SK-N-SH (cell line): Measurements from ENCODE around the gene ZNF516. TPM values are rescaled to one million over a fixed set of nuclear protein-coding genes. Genes with fewer than 3 reads are reported as not detected.
"Not testable (repeated sequence)": the region's sequence is repeated elsewhere in the genome, so short reads cannot be mapped to it uniquely, and the experiment has no call there.

ENCODE experiments used
- CTCF ChIA-PET: fragments of 300-600, 350-600 bp; formaldehyde crosslinking; extraction: SDS; loops from one replicate; lab custom pipeline; 2021; lab: Yijun Ruan, JAX
- POLR2A ChIA-PET: fragments of 350-600 bp; sonication (Branson Sonifier 250); formaldehyde crosslinking; extraction: SDS; loops from one replicate; lab custom pipeline; 2020; ENCODE audit warnings: antibody characterized with exemption, inconsistent platforms; lab: Yijun Ruan, JAX
- DNase-seq: peaks from one replicate; pipeline ENCODE4 v3.0.0; 2012
- H2AFZ ChIP-seq: fragments of 200-600 bp; sonication (generic); 2 replicates; pipeline ENCODE4 v1.8.1; 2016; ENCODE audit warnings: antibody characterized with exemption, mild to moderate bottlenecking, low read depth
- H3F3A ChIP-seq: fragments of 200-600 bp; sonication (generic); replicated peaks from 2 replicates; pipeline ENCODE3; 2016; ENCODE audit warnings: antibody characterized with exemption, mild to moderate bottlenecking; ENCODE audit not compliant: insufficient read depth
- H3K27ac ChIP-seq, 2 experiments: fragments of 200-500 bp in 1 of 2; fragments of 200-600 bp in 1 of 2; sonication (Bioruptor generic) in 1 of 2; sonication (generic), shearing (Covaris generic) in 1 of 2; 2 replicates each; pipeline versions ENCODE4 v1.5.1 to v1.6.1; 2014 to 2016; ENCODE audit warnings: low read depth in 2 of 2, inconsistent platforms in 1 of 2, low read length in 1 of 2, mild to moderate bottlenecking in 1 of 2, mixed read lengths in 1 of 2
- H3K27me3 ChIP-seq: fragments of 200-600 bp; sonication (generic), shearing (Covaris generic); 2 replicates; pipeline ENCODE4 v1.6.1; 2016; ENCODE audit warnings: mixed run types; ENCODE audit not compliant: insufficient read depth
- H3K36me3 ChIP-seq, 2 experiments: fragments of 200-500 bp in 1 of 2; fragments of 200-600 bp in 1 of 2; sonication (Bioruptor generic) in 1 of 2; sonication (generic) in 1 of 2; replicated peaks in 1 of 2; 2 replicates each; pipeline versions ENCODE3 to v1.5.1; 2014 to 2016; ENCODE audit warnings: low read length in 1 of 2, mild to moderate bottlenecking in 1 of 2; ENCODE audit not compliant: insufficient read depth in 2 of 2, control insufficient read depth in 1 of 2
- H3K4me1 ChIP-seq, 2 experiments: fragments of 200-500 bp in 1 of 2; fragments of 200-600 bp in 1 of 2; sonication (Bioruptor generic) in 1 of 2; sonication (generic), shearing (Covaris generic) in 1 of 2; 2 replicates each; pipeline versions ENCODE4 v1.5.1 to v1.6.1; 2014 to 2016; ENCODE audit warnings: low read depth in 1 of 2, low read length in 1 of 2, mixed run types in 1 of 2; ENCODE audit not compliant: insufficient read depth in 2 of 2, control insufficient read depth in 1 of 2
- H3K4me2 ChIP-seq: fragments of 200-600 bp; sonication (generic), shearing (Covaris generic); 2 replicates; pipeline ENCODE4 v1.6.1; 2017; ENCODE audit warnings: mixed run types
- H3K4me3 ChIP-seq, 2 experiments: fragments of 200-500 bp in 1 of 2; fragments of 200-600 bp in 1 of 2; sonication (Bioruptor generic) in 1 of 2; sonication (generic), shearing (Covaris generic) in 1 of 2; 2 replicates each; pipeline versions ENCODE4 v1.5.1 to v1.8.1; 2014 to 2016; ENCODE audit warnings: low read depth in 2 of 2, inconsistent platforms in 1 of 2, low read length in 1 of 2, mild to moderate bottlenecking in 1 of 2, mixed read lengths in 1 of 2, moderate library complexity in 1 of 2
- H3K79me2 ChIP-seq: fragments of 200-600 bp; sonication (generic); 2 replicates; pipeline ENCODE4 v1.8.1; 2017; ENCODE audit warnings: mild to moderate bottlenecking; ENCODE audit not compliant: insufficient read depth
- H3K9ac ChIP-seq: fragments of 200-600 bp; sonication (generic); 2 replicates; pipeline ENCODE4 v1.6.1; 2017; ENCODE audit warnings: mixed run types
- H3K9me2 ChIP-seq: fragments of 200-600 bp; sonication (generic); 2 replicates; pipeline ENCODE4 v1.6.1; 2017; ENCODE audit warnings: mixed run types
- H3K9me3 ChIP-seq: fragments of 200-600 bp; sonication (generic); 2 replicates; pipeline ENCODE4 v1.6.1; 2017; ENCODE audit warnings: mixed run types, mild to moderate bottlenecking, moderate library complexity
- H4K20me1 ChIP-seq: fragments of 200-600 bp; sonication (generic); 2 replicates; pipeline ENCODE4 v1.6.1; 2017; ENCODE audit warnings: mild to moderate bottlenecking, mixed run types; ENCODE audit not compliant: insufficient read depth
- CHD2 ChIP-seq: fragments of 150-350 bp; IDR thresholded peaks from 2 replicates; pipeline ENCODE4 v1.6.1; 2018; ENCODE audit warnings: low read length; ENCODE audit not compliant: partially characterized antibody
- ELF1 ChIP-seq: IDR thresholded peaks from 2 replicates; pipeline ENCODE4 v1.4.0; 2012
- FOSL2 ChIP-seq: IDR thresholded peaks from 2 replicates; pipeline ENCODE4 v1.4.0; 2012; ENCODE audit warnings: low read depth, mild to moderate bottlenecking, moderate library complexity, borderline replicate concordance
- GABPA ChIP-seq: IDR thresholded peaks from 2 replicates; pipeline ENCODE4 v1.4.0; 2012; ENCODE audit warnings: low read depth, mild to moderate bottlenecking
- MXI1 ChIP-seq: IDR thresholded peaks from 2 replicates; pipeline ENCODE4 v1.6.1; 2012; ENCODE audit warnings: mild to moderate bottlenecking, low read depth, low read length, improper control_type of control experiment
- NFIC ChIP-seq: IDR thresholded peaks from 2 replicates; pipeline ENCODE4 v1.4.0; 2012; ENCODE audit warnings: borderline replicate concordance
- NRF1 ChIP-seq: IDR thresholded peaks from 2 replicates; pipeline ENCODE4 v1.6.1; 2012; ENCODE audit warnings: low read depth, mild to moderate bottlenecking, low read length
- POLR2AphosphoS5 ChIP-seq: IDR thresholded peaks from 2 replicates; pipeline ENCODE4 v1.6.1; 2012; ENCODE audit warnings: low read depth, low read length
- RAD21 ChIP-seq: IDR thresholded peaks from 2 replicates; pipeline ENCODE4 v1.6.1; 2012; ENCODE audit warnings: mild to moderate bottlenecking, low read length
- RXRA ChIP-seq: IDR thresholded peaks from 2 replicates; pipeline ENCODE4 v1.4.0; 2012; ENCODE audit warnings: low read depth, mild to moderate bottlenecking, borderline replicate concordance
- SIN3A ChIP-seq: IDR thresholded peaks from 2 replicates; pipeline ENCODE4 v1.6.1; 2012; ENCODE audit warnings: low read depth, mild to moderate bottlenecking, low read length, moderate library complexity, borderline replicate concordance
- SMC3 ChIP-seq: IDR thresholded peaks from 2 replicates; pipeline ENCODE4 v1.6.1; 2012; ENCODE audit warnings: low read depth, low read length, improper control_type of control experiment
- TAF1 ChIP-seq: IDR thresholded peaks from 2 replicates; pipeline ENCODE4 v1.6.1; 2012; ENCODE audit warnings: low read depth, mild to moderate bottlenecking, low read length, moderate library complexity, borderline replicate concordance
- YY1 ChIP-seq: IDR thresholded peaks from 2 replicates; pipeline ENCODE4 v1.4.0; 2012; ENCODE audit warnings: low read depth, mild to moderate bottlenecking
- ZBTB33 ChIP-seq: IDR thresholded peaks from 2 replicates; pipeline ENCODE4 v1.4.0; 2012; ENCODE audit warnings: low read depth, borderline replicate concordance
- WGBS: methylation state at CpG from one replicate; pipeline ENCODE4 v1.1.6; 2017; ENCODE audit warnings: low lambda C conversion rate; 5-methylcytosine and 5-hydroxymethylcytosine counted together
- polyA plus RNA-seq, 3 experiments: library from polyadenylated mRNA; depleted of rRNA; stranded (reverse); fragments of >200 nt; gene quantifications; 2 replicates each; pipeline ENCODE4 v1.2.3, GENCODE V29; 2012
- TF ChIP-seq, protein P1 (sequence below): fragments of 150-350 bp; IDR thresholded peaks from 2 replicates; pipeline ENCODE4 v1.6.1; 2016; ENCODE audit warnings: mild to moderate bottlenecking, low read depth, low read length
- TF ChIP-seq, protein P2 (sequence below): fragments of 200-600 bp; sonication (generic); IDR thresholded peaks from 2 replicates; pipeline ENCODE4 v1.6.1; 2017; ENCODE audit warnings: antibody characterized with exemption, mild to moderate bottlenecking, moderate library complexity

Gene ZNF516
- polyA plus RNA-seq, 1 of the 3 experiments (the other 2 are of a cell fraction) = 4.4 TPM

GRCh38 chr18:76475450-76476194 is 19.4 kb downstream of the ZNF516 start:
- WGBS = 60% methylated on average over 12 of the region's 12 CpGs

GRCh38 chr18:76474824-76475223 is 20.2 kb downstream of the ZNF516 start:
- Histone ChIP-seq H3K79me2 (peaks cover 45% of the 10 kb centered on the region), H3K9me3 (no peaks in the 10 kb centered on the region), H3K9me2 (no peaks in the 10 kb centered on the region), H3K9ac (no peak overlapping the region), H3K4me1 (peaks cover 0 to 7% of the 10 kb centered on the region in 2 experiments; a peak in 2 of 4 replicates), H3K27me3 (0 out of 2 replicates have a peak, but pooled peaks cover 5% of the 10 kb centered on the region), H3K27ac (no peak overlapping the region), H4K20me1 (no peaks in the 10 kb centered on the region; the same call in 1 of the 2 replicates), H3K4me3 (no peak overlapping the region), H2AFZ (no peak overlapping the region), H3K36me3 (no peaks in the 10 kb centered on the region), H3F3A (peaks cover 8% of the 10 kb centered on the region), H3K4me2 (0 out of 2 replicates have a peak overlapping the region, but pooled peaks have one; percentile 55)
- POLR2A ChIA-PET = no interaction called here
- 88% methylated on average over 1 of the region's 1 CpG for WGBS
- no peak for DNase-seq
- no peak for TF ChIP-seq TAF1
- no peak for TF ChIP-seq GABPA
- no peak for TF ChIP-seq FOSL2
- no peak for TF ChIP-seq NRF1
- no peak for TF ChIP-seq NFIC
- no peak for TF ChIP-seq RXRA
- TF ChIP-seq ZBTB33 = no peak
- TF ChIP-seq ELF1 = no peak
- no peak for TF ChIP-seq SIN3A
- TF ChIP-seq, protein P1, sequence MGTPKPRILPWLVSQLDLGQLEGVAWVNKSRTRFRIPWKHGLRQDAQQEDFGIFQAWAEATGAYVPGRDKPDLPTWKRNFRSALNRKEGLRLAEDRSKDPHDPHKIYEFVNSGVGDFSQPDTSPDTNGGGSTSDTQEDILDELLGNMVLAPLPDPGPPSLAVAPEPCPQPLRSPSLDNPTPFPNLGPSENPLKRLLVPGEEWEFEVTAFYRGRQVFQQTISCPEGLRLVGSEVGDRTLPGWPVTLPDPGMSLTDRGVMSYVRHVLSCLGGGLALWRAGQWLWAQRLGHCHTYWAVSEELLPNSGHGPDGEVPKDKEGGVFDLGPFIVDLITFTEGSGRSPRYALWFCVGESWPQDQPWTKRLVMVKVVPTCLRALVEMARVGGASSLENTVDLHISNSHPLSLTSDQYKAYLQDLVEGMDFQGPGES = no peak
- TF ChIP-seq CHD2 = no peak
- TF ChIP-seq YY1 = no peak
- TF ChIP-seq MXI1 = no peak
- CTCF ChIA-PET = interaction anchor here (0.8 to 2.0 kb wide), 4 partner anchors 64 to 235 kb away, joined by 3 to 10 read pairs (median 4); no protein-coding TSS in a partner anchor

More at GRCh38 chr18:76475450-76476194, 19.4 kb downstream of the ZNF516 start:
- Histone ChIP-seq H3K36me3 (no peaks in the 10 kb centered on the region), H4K20me1 (no peaks in the 10 kb centered on the region; the same call in 1 of the 2 replicates), H3K4me2 (peak overlapping the region; percentile 55), H3K9me3 (no peaks in the 10 kb centered on the region), H3K4me3 (no peak overlapping the region), H3K4me1 (peaks cover 0 to 7% of the 10 kb centered on the region in 2 experiments; a peak in 2 of 4 replicates), H3K9ac (no peak overlapping the region), H3K79me2 (peaks cover 37% of the 10 kb centered on the region), H2AFZ (no peak overlapping the region), H3F3A (peaks cover 8% of the 10 kb centered on the region), H3K9me2 (no peaks in the 10 kb centered on the region), H3K27ac (peak overlapping the region in 1 of 2 experiments; percentile 67; a peak in 2 of 4 replicates), H3K27me3 (0 out of 2 replicates have a peak, but pooled peaks cover 5% of the 10 kb centered on the region)
- DNase-seq = peak; percentile 53
- ChIA-PET CTCF (interaction anchor here (1.0 to 2.0 kb wide), 4 partner anchors 9 to 101 kb away, joined by 3 to 10 read pairs (median 4); no protein-coding TSS in a partner anchor), POLR2A (no interaction called here)
- peak; percentile 48 for TF ChIP-seq RAD21
- TF ChIP-seq, protein P2, sequence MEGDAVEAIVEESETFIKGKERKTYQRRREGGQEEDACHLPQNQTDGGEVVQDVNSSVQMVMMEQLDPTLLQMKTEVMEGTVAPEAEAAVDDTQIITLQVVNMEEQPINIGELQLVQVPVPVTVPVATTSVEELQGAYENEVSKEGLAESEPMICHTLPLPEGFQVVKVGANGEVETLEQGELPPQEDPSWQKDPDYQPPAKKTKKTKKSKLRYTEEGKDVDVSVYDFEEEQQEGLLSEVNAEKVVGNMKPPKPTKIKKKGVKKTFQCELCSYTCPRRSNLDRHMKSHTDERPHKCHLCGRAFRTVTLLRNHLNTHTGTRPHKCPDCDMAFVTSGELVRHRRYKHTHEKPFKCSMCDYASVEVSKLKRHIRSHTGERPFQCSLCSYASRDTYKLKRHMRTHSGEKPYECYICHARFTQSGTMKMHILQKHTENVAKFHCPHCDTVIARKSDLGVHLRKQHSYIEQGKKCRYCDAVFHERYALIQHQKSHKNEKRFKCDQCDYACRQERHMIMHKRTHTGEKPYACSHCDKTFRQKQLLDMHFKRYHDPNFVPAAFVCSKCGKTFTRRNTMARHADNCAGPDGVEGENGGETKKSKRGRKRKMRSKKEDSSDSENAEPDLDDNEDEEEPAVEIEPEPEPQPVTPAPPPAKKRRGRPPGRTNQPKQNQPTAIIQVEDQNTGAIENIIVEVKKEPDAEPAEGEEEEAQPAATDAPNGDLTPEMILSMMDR = peak; percentile 44
- peak; percentile 28; the same call in 1 of the 2 replicates for TF ChIP-seq SMC3
- TF ChIP-seq POLR2AphosphoS5 = no peak

- H3F3A ChIP-seq, H3K36me3 ChIP-seq, POLR2A ChIA-PET, H3K4me2 ChIP-seq, H3K9me2 ChIP-seq, H3K9ac ChIP-seq, H3K9me3 ChIP-seq, H4K20me1 ChIP-seq, H3K4me3 ChIP-seq, DNase-seq, H3K27ac ChIP-seq, H3K27me3 ChIP-seq, H2AFZ ChIP-seq, H3K4me1 ChIP-seq: not testable (repeated sequence)
- CTCF ChIA-PET = interaction anchor here (1.1 kb wide), 1 partner anchor 20 kb away, joined by 4 read pairs; no protein-coding TSS in a partner anchor
- peaks cover 53% of the 10 kb centered on the region for H3K79me2 ChIP-seq
- WGBS = 83% methylated on average over 9 of the region's 9 CpGs
These were observed 21.5 kb downstream of the ZNF516 start for GRCh38 chr18:76473521-76473920.
